ENCODE measurements around the gene MYOF.
"Not testable (repeated sequence)": the region's sequence is repeated elsewhere in the genome, so short reads cannot be mapped to it uniquely, and the experiment has no call there.

MYOF gene

DNA sequence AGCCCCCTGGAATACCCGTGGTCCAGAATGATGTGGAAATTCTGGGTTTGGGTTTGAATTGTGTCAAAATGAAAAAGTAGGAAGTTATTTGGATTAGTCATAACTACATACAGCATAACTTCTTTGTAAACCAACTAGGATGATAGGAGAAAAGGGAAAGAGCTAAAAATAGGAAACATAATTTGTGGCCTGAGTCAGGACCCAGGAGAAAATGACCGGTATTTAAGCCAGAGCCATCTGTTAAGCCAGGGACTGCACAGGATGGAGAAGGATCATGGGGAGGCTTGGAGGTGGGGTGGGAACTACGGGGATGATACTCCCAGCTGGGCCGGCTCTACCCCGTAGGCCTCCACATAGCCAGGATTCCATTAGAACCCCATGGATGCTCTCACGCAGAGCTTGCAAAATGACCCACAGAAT, 98.6 kb downstream of the MYOF start:
- peak; percentile 36 for DNase-seq

DNA sequence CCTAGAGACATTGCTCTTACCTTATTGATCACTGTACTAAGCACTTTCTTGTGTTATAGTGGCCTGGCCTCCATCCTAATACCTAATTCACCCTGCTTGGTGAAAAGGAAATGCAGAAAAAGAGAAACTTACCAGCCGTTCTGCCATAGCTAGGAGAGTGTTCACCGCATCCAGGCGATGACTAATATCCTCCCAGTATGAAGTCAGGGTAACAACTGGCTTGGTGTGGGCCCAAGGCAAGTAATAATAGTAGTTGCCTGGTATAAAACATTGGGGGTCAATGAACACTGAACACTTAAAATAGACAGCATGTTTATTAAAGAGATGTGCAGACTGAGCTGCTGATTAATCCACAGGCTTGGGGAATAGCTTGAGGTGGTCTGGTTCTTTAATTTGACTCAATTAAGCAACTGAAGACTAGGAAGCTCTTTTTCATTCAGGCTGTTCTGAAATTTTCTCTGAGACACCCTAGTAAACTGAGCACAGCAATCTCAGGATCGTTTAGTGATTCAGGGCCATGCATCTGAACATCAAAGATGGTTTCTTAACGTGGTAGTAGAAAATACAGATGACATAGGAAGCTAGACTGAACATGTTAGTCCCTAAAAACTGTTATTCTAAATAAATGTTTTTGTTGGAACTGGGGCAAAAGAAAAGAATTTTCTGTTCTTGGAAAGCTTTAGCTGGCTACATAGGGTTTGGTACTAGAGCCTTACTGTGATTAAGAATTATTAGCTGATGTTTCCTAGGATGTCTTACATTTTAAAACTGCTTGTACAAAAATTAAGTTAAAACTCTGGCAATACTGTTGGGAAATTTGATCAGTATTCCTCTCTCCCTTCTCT, 102.2 kb downstream of the MYOF start:
- no peak for DNase-seq

DNA sequence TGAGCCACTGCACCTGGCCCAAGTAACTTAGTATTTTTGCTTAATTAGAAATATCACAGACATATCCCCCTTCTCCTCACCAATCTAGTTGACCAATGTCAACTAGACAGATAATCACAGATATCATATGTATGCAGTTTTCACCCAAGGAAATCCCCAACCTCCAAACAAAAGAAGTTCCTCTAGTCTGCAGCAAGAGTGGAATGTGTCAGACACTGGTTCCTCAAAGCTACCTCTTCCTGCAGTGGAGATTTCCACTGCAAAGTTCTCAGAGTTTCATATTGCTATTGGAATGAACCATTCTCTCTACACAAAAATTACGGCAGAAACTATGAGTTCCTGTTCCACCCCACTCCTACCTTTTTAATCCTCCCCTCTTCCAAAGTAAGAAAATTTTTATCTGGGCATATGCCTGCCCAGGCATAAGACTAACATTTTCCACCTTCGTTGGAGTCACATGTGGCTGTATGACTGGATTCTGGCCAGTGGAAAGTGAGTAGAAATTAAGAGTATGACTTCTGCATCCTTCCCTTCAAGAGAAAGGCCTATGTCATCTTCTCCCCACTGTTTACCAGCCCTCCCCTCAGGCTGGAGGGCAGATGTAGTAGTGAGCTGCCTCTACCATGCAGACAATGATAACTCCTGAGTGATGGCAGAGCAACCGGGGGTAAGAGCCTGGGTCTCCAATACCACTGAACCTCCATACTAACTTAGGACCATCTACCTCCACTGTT, 103.0 kb downstream of the MYOF start:
- DNase-seq: no peak

GRCh38 chr10:93378039-93378438, 104.1 kb downstream of the MYOF start:
- no peak for DNase-seq

GRCh38 chr10:93376372-93377293, 105.5 kb downstream of the MYOF start:
- DNase-seq: peak; percentile 28

DNA sequence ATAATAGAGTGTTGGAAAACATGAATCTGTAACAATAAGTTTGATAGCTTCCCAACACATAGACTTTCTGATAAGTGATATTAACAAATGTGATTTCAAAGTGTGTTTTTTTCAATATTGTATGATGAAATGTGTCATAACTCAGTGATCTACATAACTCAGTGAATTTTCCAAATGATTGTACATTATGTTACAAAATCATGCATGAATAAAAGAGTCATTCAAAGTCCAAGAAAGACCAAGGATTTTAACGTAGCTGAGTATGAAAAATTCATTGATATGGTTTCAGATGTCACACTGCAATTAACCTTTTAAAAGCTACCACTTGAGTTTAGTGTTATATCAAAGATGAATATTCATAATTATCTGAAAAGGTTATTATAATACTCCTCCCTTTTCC, 111.2 kb downstream of the MYOF start:
- no peak for DNase-seq

DNA sequence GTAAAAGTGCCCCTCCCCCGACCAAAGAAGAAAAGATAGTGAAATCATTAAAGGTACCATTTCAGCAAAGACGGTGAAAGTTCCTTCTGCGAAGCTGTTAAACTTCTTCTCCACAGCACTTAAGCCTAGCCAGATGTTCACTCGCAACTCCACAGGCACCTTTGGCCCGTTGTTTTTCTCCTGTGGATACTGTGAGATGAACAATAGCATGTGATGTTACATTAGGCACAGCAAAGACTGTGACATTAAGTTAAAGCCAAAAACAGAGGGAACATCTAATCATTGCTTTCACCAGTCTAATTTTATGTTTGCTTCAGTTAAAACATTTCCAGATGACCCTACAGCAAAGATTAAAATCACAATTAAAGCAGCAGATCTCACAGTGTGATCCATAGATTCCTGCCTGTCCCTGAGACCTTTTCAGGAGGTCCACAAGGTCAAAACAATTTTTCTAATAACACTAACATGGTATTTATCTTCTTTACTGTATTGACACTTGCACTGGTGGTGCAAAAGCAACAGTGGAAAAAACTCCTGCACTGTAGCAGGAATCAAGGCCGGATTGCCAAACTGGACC, 112.5 kb downstream of the MYOF start:
- DNase-seq: no peak

DNA sequence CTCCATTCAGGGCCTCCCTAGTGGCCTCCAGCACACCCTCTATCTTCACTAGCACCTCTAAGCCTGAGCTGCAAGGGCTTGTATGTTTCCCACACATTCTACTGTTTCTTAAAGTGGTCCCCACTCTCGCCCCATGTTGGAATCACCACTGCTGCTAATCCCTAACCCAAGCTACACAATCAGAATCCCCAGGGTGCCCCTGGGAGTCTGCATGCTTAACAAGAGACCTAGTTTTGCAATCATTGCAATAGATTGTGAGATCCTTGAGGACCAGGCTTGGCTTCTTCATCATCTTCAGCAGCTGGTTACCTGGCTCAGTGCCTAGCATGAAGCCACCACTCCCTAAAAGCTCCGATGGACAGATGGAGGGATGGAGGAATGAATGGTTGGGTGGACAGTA, 113.9 kb downstream of the MYOF start:
- DNase-seq: no peak

DNA sequence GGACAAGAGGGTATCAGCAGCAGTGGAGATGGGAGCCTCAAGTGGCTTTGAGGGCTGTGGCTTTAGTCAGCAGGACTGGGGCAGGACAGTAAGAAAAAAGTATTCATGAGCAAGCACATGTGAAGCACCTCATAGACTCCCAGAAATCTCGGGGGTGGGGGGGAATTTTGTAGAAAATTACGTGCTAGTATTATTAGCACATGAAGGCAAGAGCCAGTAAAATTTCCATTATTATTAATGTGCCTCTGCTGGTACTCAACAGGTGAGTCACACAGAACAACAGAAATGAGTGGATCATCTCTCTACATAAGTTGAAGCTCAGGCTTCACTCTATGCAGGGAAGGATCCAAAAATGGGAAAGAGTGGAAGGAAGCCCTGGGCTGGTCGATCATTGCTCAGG, 114.5 kb downstream of the MYOF start:
- DNase-seq: no peak

GRCh38 chr10:93364966-93365365, 117.2 kb downstream of the MYOF start:
- DNase-seq: no peak

- no peak for DNase-seq
Observed at GRCh38 chr10:93363891-93364648, 118.1 kb downstream of the MYOF start.

- not testable (repeated sequence) for DNase-seq
Observed at GRCh38 chr10:93358398-93358797, 123.7 kb downstream of the MYOF start.

DNA sequence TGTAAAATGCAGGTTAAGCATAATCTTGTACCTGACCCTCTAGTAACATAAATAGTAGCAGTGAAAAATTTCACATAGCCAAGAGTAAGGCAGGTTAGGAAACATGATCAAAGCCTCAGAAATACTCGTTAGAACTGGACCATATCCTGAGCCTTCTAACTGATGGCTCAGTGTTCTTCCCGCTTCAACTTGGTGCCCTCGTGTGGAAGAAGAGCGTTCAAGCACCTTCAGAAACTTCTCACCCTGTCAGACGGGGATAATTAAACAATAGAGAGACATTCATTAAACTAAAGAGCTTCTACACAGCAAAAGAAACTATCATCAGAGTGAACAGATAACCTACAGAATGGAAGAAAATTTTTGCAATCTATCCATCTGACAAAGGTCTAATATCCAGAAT, 124.5 kb downstream of the MYOF start:
- DNase-seq: no peak

- DNase-seq: no peak
Observed at GRCh38 chr10:93356516-93356915, 125.6 kb downstream of the MYOF start.

GRCh38 chr10:93352638-93353383, 129.3 kb downstream of the MYOF start:
- no peak for DNase-seq

- DNase-seq: no peak
Observed at GRCh38 chr10:93346694-93347093, 135.4 kb downstream of the MYOF start.

DNA sequence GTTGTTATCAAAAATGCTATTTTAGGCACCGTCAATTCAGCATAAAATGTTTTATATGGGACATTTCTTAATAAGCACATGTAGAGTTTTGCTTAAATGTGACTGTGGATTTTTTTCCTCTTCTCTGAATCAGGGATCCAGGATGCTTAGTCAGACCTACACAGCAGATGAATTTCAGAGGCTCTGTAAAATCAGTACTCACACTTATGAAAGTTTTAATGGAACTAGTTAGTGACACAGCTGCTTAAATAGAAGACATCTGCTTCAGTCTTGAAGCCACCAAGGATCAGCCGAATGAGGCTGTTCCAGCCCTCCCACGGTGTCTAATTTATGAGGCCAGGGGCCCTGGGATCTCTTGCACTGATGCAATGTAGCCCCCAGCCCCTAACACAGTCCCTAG, 136.0 kb downstream of the MYOF start:
- no peak for DNase-seq

- DNase-seq: no peak
Observed at GRCh38 chr10:93344691-93345090, 137.4 kb downstream of the MYOF start.

GRCh38 chr10:93342921-93343320, 139.2 kb downstream of the MYOF start:
- no peak for DNase-seq

- DNase-seq: no peak
Observed at GRCh38 chr10:93342366-93342765, 139.8 kb downstream of the MYOF start.

- no peak for DNase-seq
Observed at GRCh38 chr10:93337309-93337721, 144.8 kb downstream of the MYOF start.
